Kidney glomerular epithelial cell (primary cell): ENCODE results near the gene SOCS4.
"Not testable (repeated sequence)": the region's sequence is repeated elsewhere in the genome, so short reads cannot be mapped to it uniquely, and the experiment has no call there.

Source experiments
- DNase-seq: peaks from one replicate; lab custom pipeline; 2025; lab: John Stamatoyannopoulos, UW

Gene SOCS4

GRCh38 chr14:55051423-55052268 is 24.6 kb downstream of the SOCS4 start, which contains the start of gene MAPK1IP1L:
TSS of gene MAPK1IP1L (plus strand) at chr14:55051647. CDS start at chr14:55061684, 10,037 bp downstream.
- DNase-seq, result peak; percentile 88

- DNase-seq, result no peak
Measured at GRCh38 chr14:55052269-55052930, 25.4 kb downstream of the SOCS4 start.

GRCh38 chr14:55053018-55053417 is 26.0 kb downstream of the SOCS4 start:
- no peak for DNase-seq

GRCh38 chr14:55053500-55053899 is 26.5 kb downstream of the SOCS4 start:
- no peak for DNase-seq

- DNase-seq, result no peak
Measured at GRCh38 chr14:55054098-55054497, 27.1 kb downstream of the SOCS4 start.

GRCh38 chr14:55057919-55058318 is 30.9 kb downstream of the SOCS4 start:
- DNase-seq, result no peak

GRCh38 chr14:55059333-55059732 is 32.3 kb downstream of the SOCS4 start:
- DNase-seq, result no peak

GRCh38 chr14:55062517-55063351 is 35.7 kb downstream of the SOCS4 start:
- no peak for DNase-seq

GRCh38 chr14:55064896-55065295 is 37.9 kb downstream of the SOCS4 start:
- DNase-seq, result not testable (repeated sequence)

- DNase-seq, result no peak
Measured at GRCh38 chr14:55065411-55065810, 38.4 kb downstream of the SOCS4 start.

GRCh38 chr14:55066223-55066622 is 39.2 kb downstream of the SOCS4 start:
- DNase-seq, result no peak

GRCh38 chr14:55070981-55071411 is 44.0 kb downstream of the SOCS4 start:
- DNase-seq, result no peak

GRCh38 chr14:55071870-55072640 is 45.0 kb downstream of the SOCS4 start:
- DNase-seq, result peak; percentile 89

GRCh38 chr14:55073856-55074255 is 46.8 kb downstream of the SOCS4 start:
- no peak for DNase-seq

- no peak for DNase-seq
Measured at GRCh38 chr14:55074662-55075061, 47.6 kb downstream of the SOCS4 start.

- DNase-seq, result no peak
Measured at GRCh38 chr14:55075628-55076175, 48.7 kb downstream of the SOCS4 start.

- peak; percentile 27 for DNase-seq
Measured at GRCh38 chr14:55077170-55078151, 50.4 kb downstream of the SOCS4 start.

GRCh38 chr14:55079961-55080360 is 52.9 kb downstream of the SOCS4 start:
- DNase-seq, result not testable (repeated sequence)

- no peak for DNase-seq
Measured at GRCh38 chr14:55084401-55085059, 57.5 kb downstream of the SOCS4 start.
